ENCODE measurements around the gene SRA1. TPM values are rescaled to one million over a fixed set of nuclear protein-coding genes. Genes with fewer than 3 reads are reported as not detected.
A peak's percentile ranks its signal among the peaks of the same experiment; 100 is the strongest.

Gene SRA1
- total and polyA plus RNA-seq, 2 experiments from 2014 or later: 26.5 to 66.4 TPM

GRCh38 chr5:140551872-140552271 lies 5.4 kb downstream of the SRA1 start:
- Histone ChIP-seq H3K36me3 (replicated peaks; ENCODE audit: insufficient read depth, low read depth) (no peaks in the 10 kb centered on the region), H3K9me3 (ENCODE audit: low read depth) (no peaks in the 10 kb centered on the region), H3K4me2 (no peak overlapping the region), H3K4me3 (no peak overlapping the region), H3K9me2 (replicated peaks; ENCODE audit: insufficient read depth) (no peaks in the 10 kb centered on the region), H3K27me3 (no peaks in the 10 kb centered on the region), H3K4me1 (ENCODE audit: insufficient read depth) (peaks cover 25% of the 10 kb centered on the region), H4K20me1 (ENCODE audit: insufficient read depth, poor library complexity, severe bottlenecking) (peaks cover 5% of the 10 kb centered on the region), H2AFZ (no peak overlapping the region), H3K27ac (no peak overlapping the region), H3K79me2 (peaks cover 46% of the 10 kb centered on the region)
- no peak for TF ChIP-seq EZH2phosphoT487 (IDR thresholded peaks at IDR 0.05; ENCODE audit: low read depth, severe bottlenecking, unreplicated experiment)
- DNase-seq (ENCODE audit: low spot score): no peak
- 96% methylated on average over 4 of the region's 4 CpGs for whole genome bisulfite sequencing (ENCODE audit: low lambda C conversion rate, missing lambda C conversion rate)

- no peaks in the 10 kb centered on the region for H3K36me3 ChIP-seq (replicated peaks; ENCODE audit: insufficient read depth, low read depth)
- no peaks in the 10 kb centered on the region for H3K9me2 ChIP-seq (replicated peaks; ENCODE audit: insufficient read depth)
- no peaks in the 10 kb centered on the region for H3K9me3 ChIP-seq (ENCODE audit: low read depth)
- DNase-seq (ENCODE audit: low spot score): no peak
- WGBS (ENCODE audit: low lambda C conversion rate, missing lambda C conversion rate): 94% methylated on average over 11 of the region's 11 CpGs
- H3K79me2 ChIP-seq: peaks cover 31% of the 10 kb centered on the region
- H3K27me3 ChIP-seq: no peaks in the 10 kb centered on the region
- H2AFZ ChIP-seq: no peak overlapping the region
- H3K27ac ChIP-seq: peak overlapping the region; percentile 76
- peaks cover 5% of the 10 kb centered on the region for H4K20me1 ChIP-seq (ENCODE audit: insufficient read depth, poor library complexity, severe bottlenecking)
- H3K4me2 ChIP-seq: no peak overlapping the region
- peaks cover 24% of the 10 kb centered on the region for H3K4me1 ChIP-seq (ENCODE audit: insufficient read depth)
- H3K4me3 ChIP-seq: no peak overlapping the region
- TF ChIP-seq CTCF (IDR thresholded peaks at IDR 0.05; ENCODE audit: poor library complexity) (no peak), EZH2 (IDR thresholded peaks at IDR 0.05; ENCODE audit: borderline replicate concordance) (no peak), EZH2phosphoT487 (IDR thresholded peaks at IDR 0.05; ENCODE audit: low read depth, severe bottlenecking, unreplicated experiment) (no peak)
Observed at GRCh38 chr5:140550147-140551079, 6.9 kb downstream of the SRA1 start.

GRCh38 chr5:140549237-140550144 lies 7.8 kb downstream of the SRA1 start:
- Histone ChIP-seq H3K27me3 (no peaks in the 10 kb centered on the region), H3K27ac (peak overlapping the region; percentile 76), H3K4me1 (ENCODE audit: insufficient read depth) (peaks cover 23% of the 10 kb centered on the region), H3K4me2 (no peak overlapping the region), H3K79me2 (peaks cover 22% of the 10 kb centered on the region), H2AFZ (no peak overlapping the region), H3K36me3 (replicated peaks; ENCODE audit: insufficient read depth, low read depth) (no peaks in the 10 kb centered on the region), H3K9me2 (replicated peaks; ENCODE audit: insufficient read depth) (no peaks in the 10 kb centered on the region), H3K9me3 (ENCODE audit: low read depth) (no peaks in the 10 kb centered on the region), H3K4me3 (no peak overlapping the region), H4K20me1 (ENCODE audit: insufficient read depth, poor library complexity, severe bottlenecking) (peaks cover 4% of the 10 kb centered on the region)
- DNase-seq (ENCODE audit: low spot score): peak; percentile 53
- no peak for TF ChIP-seq EZH2phosphoT487 (IDR thresholded peaks at IDR 0.05; ENCODE audit: low read depth, severe bottlenecking, unreplicated experiment)
- no peak for TF ChIP-seq CTCF (IDR thresholded peaks at IDR 0.05; ENCODE audit: poor library complexity)
- no peak for TF ChIP-seq EZH2 (IDR thresholded peaks at IDR 0.05; ENCODE audit: borderline replicate concordance)
- 82% methylated on average over 3 of the region's 3 CpGs for WGBS (ENCODE audit: low lambda C conversion rate, missing lambda C conversion rate)

Measured in hepatocyte (in vitro differentiated cells).